Naive thymus-derived CD4-positive, alpha-beta T cell (primary cell): Measurements from ENCODE around the gene PSMD1. TPM values are rescaled to one million over a fixed set of nuclear protein-coding genes. Genes with fewer than 3 reads are reported as not detected.

Experiments used
- ATAC-seq: fragments of 150-1000 bp; cut with Tn5 transposase; 2 replicates; pipeline ENCODE4 v1.10.0; 2021; ENCODE audit warnings: mild to moderate bottlenecking, moderate library complexity
- CTCF ChIA-PET: fragments of 350-600 bp; sonication (Branson Sonifier 250); formaldehyde crosslinking; loops from one replicate; lab custom pipeline; 2021; ENCODE audit warnings: antibody characterized with exemption; lab: Charles Lee
- POLR2A ChIA-PET: fragments of 350-600 bp; sonication (Branson Sonifier 250); formaldehyde crosslinking; loops from one replicate; lab custom pipeline; 2021; ENCODE audit warnings: antibody characterized with exemption, inconsistent platforms; lab: Charles Lee
- DNase-seq, 9 donors: peaks; one replicate each; pipeline versions ENCODE4 v3.0.0 to v3.0.0-alpha.2; 2020 to 2022; ENCODE audit warnings: mixed read lengths in 1 of 9
- H3K27ac ChIP-seq: one replicate; pipeline ENCODE4 v1.7.0; 2013; ENCODE audit warnings: mild to moderate bottlenecking, low read depth, low read length, moderate library complexity
- H3K27me3 ChIP-seq, 2 donors: one replicate each; pipeline ENCODE4 v1.7.0; 2013; ENCODE audit warnings: low read length in 2 of 2, mild to moderate bottlenecking in 2 of 2, moderate library complexity in 2 of 2; ENCODE audit not compliant: control insufficient read depth in 2 of 2, insufficient read depth in 2 of 2
- H3K36me3 ChIP-seq, 3 experiments: 1 replicate in 2 of 3; 2 replicates in 1 of 3; pipeline ENCODE4 v1.7.0; 2013; ENCODE audit warnings: low read length in 3 of 3, mild to moderate bottlenecking in 3 of 3, moderate library complexity in 1 of 3; ENCODE audit not compliant: insufficient read depth in 3 of 3, control insufficient read depth in 2 of 3
- H3K4me1 ChIP-seq, 2 donors: one replicate each; pipeline ENCODE4 v1.7.0; 2013; ENCODE audit warnings: low read length in 2 of 2, mild to moderate bottlenecking in 2 of 2, moderate library complexity in 1 of 2; ENCODE audit not compliant: control insufficient read depth in 2 of 2, insufficient read depth in 2 of 2
- H3K4me3 ChIP-seq: 2 replicates; pipeline ENCODE4 v1.7.0; 2013; ENCODE audit warnings: mild to moderate bottlenecking, low read length
- H3K9me3 ChIP-seq, 3 experiments: 1 replicate in 2 of 3; 2 replicates in 1 of 3; pipeline ENCODE4 v1.7.0; 2013; ENCODE audit warnings: low read length in 3 of 3; ENCODE audit not compliant: control insufficient read depth in 2 of 3
- H3K27ac Mint-ChIP-seq, 9 donors: one replicate each; pipeline ENCODE4 v1.8.0; 2020 to 2022; ENCODE audit warnings: mixed read lengths in 9 of 9, mild to moderate bottlenecking in 8 of 9, moderate library complexity in 5 of 9, inconsistent platforms in 2 of 9
- H3K27me3 Mint-ChIP-seq, 5 donors: one replicate each; pipeline ENCODE4 v1.8.0; 2021 to 2022; ENCODE audit warnings: mixed read lengths in 5 of 5, mild to moderate bottlenecking in 1 of 5
- H3K36me3 Mint-ChIP-seq, 5 donors: one replicate each; pipeline ENCODE4 v1.8.0; 2020 to 2022; ENCODE audit warnings: mixed read lengths in 5 of 5, mild to moderate bottlenecking in 3 of 5, inconsistent platforms in 1 of 5
- H3K4me1 Mint-ChIP-seq, 7 donors: one replicate each; pipeline ENCODE4 v1.8.0; 2020 to 2022; ENCODE audit warnings: mixed read lengths in 7 of 7, mild to moderate bottlenecking in 3 of 7, inconsistent platforms in 1 of 7
- H3K4me3 Mint-ChIP-seq, 10 donors: one replicate each; pipeline ENCODE4 v1.8.0; 2020 to 2022; ENCODE audit warnings: mild to moderate bottlenecking in 10 of 10, mixed read lengths in 10 of 10, moderate library complexity in 6 of 10, inconsistent platforms in 2 of 10
- H3K9me3 Mint-ChIP-seq, 11 donors: one replicate each; pipeline ENCODE4 v1.8.0; 2020 to 2022; ENCODE audit warnings: mixed read lengths in 11 of 11, mild to moderate bottlenecking in 4 of 11, inconsistent platforms in 1 of 11, moderate library complexity in 1 of 11
- intact Hi-C, 2 donors: fragments of 100-400 bp; cut with micrococcal nuclease; formaldehyde crosslinking; loops; one replicate each; pipeline ENCODE4 v1.15.1; 2023
- polyA plus RNA-seq, 2 donors: library from polyadenylated mRNA; unstranded; fragments of 300-500 nt; fragmentation: Illumina TruSeq; gene quantifications; one replicate each; pipeline ENCODE4 v1.2.3, GENCODE V29; 2021
- total RNA-seq, 6 experiments: library from RNA in 5 of 6; stranded (reverse) in 5 of 6; gene quantifications; 1 replicate in 5 of 6; 2 replicates in 1 of 6; pipeline ENCODE4 v1.2.3 and lab custom pipeline; 2021 to 2026

Gene PSMD1
- total and polyA plus RNA-seq, 7 experiments from 2014 or later, result 30.3 to 121 (median 46.2) TPM

GRCh38 chr2:231144896-231145295, 88.2 kb downstream of the PSMD1 start:
- Histone ChIP-seq H3K9me3 (no peaks in the 10 kb centered on the region), H3K4me3 (no peak overlapping the region), H3K27me3 (no peaks in the 10 kb centered on the region), H3K4me1 (no peaks in the 10 kb centered on the region), H3K27ac (no peak overlapping the region), H3K36me3 (peaks cover 0 to 21% (median 13%) of the 10 kb centered on the region in 3 experiments)
- POLR2A ChIA-PET, result no interaction called here
- Mint-ChIP-seq H3K9me3 (no peaks in the 10 kb centered on the region), H3K27me3 (no peaks in the 10 kb centered on the region), H3K27ac (no peak overlapping the region), H3K4me1 (no peaks in the 10 kb centered on the region), H3K4me3 (no peak overlapping the region), H3K36me3 (peaks cover 9 to 41% (median 22%) of the 10 kb centered on the region in 5 donors)
- no peak for ATAC-seq
- intact Hi-C loops, result no loop called here
- DNase-seq, result no peak
- CTCF ChIA-PET, result no interaction called here

DNA sequence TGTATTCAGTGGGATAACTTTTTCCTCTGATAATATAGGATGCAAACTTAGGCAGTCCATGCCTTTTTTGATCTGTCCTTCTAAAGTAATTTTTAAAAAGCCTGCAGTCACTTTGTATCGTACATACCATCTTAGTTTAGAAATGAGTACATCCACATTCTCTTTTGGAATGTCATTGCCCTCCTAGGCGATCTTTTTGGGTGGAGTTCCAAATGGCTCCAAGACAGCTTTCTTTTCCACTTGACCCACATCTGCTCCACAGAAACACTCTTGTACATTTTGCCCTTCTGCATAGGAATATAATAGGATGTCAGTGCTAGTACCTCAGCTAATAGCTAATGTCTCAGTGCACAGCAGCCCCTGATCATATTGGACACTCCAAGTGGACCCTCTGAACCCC, 90.0 kb downstream of the PSMD1 start:
- Histone ChIP-seq H3K4me3 (no peak overlapping the region), H3K27ac (no peak overlapping the region), H3K4me1 (no peaks in the 10 kb centered on the region), H3K27me3 (no peaks in the 10 kb centered on the region), H3K9me3 (no peaks in the 10 kb centered on the region), H3K36me3 (peaks cover 0 to 21% (median 13%) of the 10 kb centered on the region in 3 experiments)
- Mint-ChIP-seq H3K4me1 (no peaks in the 10 kb centered on the region), H3K27ac (no peak overlapping the region), H3K4me3 (no peak overlapping the region), H3K36me3 (peaks cover 9 to 41% (median 31%) of the 10 kb centered on the region in 5 donors), H3K27me3 (no peaks in the 10 kb centered on the region), H3K9me3 (no peaks in the 10 kb centered on the region)
- POLR2A ChIA-PET, result no interaction called here
- intact Hi-C loops, result no loop called here
- CTCF ChIA-PET, result no interaction called here
- no peak for ATAC-seq
- no peak for DNase-seq

DNA sequence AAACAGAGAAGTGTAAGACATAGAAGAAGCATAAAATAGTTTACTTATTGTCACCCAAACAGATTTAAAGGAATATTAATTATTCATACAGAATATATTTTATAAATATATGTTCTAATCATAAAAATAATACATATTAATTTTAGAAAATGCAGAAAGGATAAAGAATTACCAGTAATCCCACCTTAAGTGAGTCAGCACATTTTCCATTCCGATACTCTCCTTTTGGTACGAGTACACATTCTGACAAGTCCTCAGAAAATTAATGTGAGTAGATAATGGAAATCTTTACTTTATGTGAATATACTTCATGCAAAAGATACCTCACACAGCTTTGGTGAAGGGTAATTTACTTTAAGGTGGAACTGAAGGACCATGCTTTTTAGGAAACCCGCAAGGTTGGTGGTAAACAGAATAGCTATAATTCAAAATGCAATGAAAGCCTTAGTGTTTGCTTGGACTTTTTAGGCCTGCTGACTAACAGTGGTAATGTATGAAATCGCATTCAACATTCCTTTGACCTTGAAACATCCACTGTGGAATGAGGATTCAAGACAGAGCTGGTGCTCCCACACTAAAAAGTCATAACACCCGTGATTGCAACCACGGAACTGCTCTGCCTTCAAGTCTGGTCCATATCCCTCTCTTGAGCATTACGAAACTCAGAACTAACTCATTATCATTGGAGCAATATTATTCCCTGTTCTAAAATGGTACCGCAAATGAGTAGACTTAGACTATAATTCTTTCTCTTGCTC, 96.3 kb downstream of the PSMD1 start:
- Histone ChIP-seq H3K36me3 (peaks cover 0 to 20% (median 10%) of the 10 kb centered on the region in 3 experiments), H3K27ac (no peak overlapping the region), H3K9me3 (no peaks in the 10 kb centered on the region), H3K4me3 (no peak overlapping the region), H3K27me3 (no peaks in the 10 kb centered on the region), H3K4me1 (no peaks in the 10 kb centered on the region)
- CTCF ChIA-PET, result no interaction called here
- ATAC-seq, result no peak
- Mint-ChIP-seq H3K4me1 (no peaks in the 10 kb centered on the region), H3K4me3 (no peak overlapping the region), H3K27me3 (no peaks in the 10 kb centered on the region), H3K36me3 (peaks cover 4 to 34% (median 24%) of the 10 kb centered on the region in 5 donors), H3K27ac (no peak overlapping the region), H3K9me3 (no peaks in the 10 kb centered on the region)
- no peak for DNase-seq
- POLR2A ChIA-PET, result no interaction called here
- intact Hi-C loops, result no loop called here

DNA sequence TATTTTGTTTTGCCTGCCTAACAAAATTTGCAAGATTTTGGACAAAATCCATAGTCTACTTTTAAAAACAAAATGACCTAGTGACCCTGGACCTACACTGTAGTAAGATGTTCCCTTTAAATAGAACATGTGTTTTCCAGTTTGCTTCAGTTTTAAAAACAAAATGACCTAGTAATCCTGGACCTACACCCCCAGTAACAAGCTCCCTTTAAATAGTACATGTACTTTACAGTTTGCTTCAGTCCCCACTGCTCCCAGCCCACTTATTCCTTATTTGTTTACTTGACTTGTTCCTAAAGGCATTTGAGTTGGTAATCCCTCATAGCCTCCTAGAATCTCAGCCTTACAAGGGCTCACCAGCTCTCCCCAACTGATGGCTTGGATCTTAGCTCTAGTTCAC, 102.6 kb downstream of the PSMD1 start:
- CTCF ChIA-PET, result no interaction called here
- H3K9me3 Mint-ChIP-seq, result no peaks in the 10 kb centered on the region
- intact Hi-C loops, result no loop called here
- Histone ChIP-seq H3K9me3 (no peaks in the 10 kb centered on the region), H3K27ac (no peak overlapping the region), H3K4me3 (no peak overlapping the region), H3K27me3 (no peaks in the 10 kb centered on the region), H3K36me3 (peaks cover 0 to 14% (median 6%) of the 10 kb centered on the region in 3 experiments), H3K4me1 (peaks cover 0 to 6% of the 10 kb centered on the region in 2 donors)
- peaks cover 0 to 17% (median 4%) of the 10 kb centered on the region in 7 donors for H3K4me1 Mint-ChIP-seq
- no peaks in the 10 kb centered on the region for H3K27me3 Mint-ChIP-seq
- H3K27ac Mint-ChIP-seq, result peak overlapping the region in 1 of 9 donors; percentile 16
- DNase-seq (no peak), ATAC-seq (no peak)
- H3K4me3 Mint-ChIP-seq, result no peak overlapping the region
- POLR2A ChIA-PET, result interaction anchor here (0.7 kb wide), 1 partner anchor 52 kb away, joined by 3 read pairs; no protein-coding TSS in a partner anchor
- H3K36me3 Mint-ChIP-seq, result peaks cover 0 to 17% (median 2%) of the 10 kb centered on the region in 5 donors

DNA sequence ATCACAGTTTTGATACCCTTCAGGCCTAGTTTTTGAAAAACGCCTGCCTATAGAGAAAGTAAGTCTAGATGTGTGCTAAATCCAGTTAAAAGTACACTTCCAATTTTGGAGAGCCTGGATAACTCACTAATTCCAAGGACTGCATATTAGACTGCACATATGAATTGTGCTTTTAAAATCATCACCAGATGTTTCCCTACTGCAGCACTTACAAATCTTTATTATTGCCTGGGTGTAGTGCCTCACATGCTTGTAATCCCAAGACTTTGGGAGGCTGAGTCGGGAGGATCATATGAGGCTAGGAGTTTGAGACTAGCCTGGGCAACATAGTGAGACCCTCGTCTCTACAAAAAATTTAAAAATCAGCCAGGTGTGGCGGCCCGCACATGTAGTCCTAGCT, 104.0 kb downstream of the PSMD1 start:
- intact Hi-C loops, result no loop called here
- POLR2A ChIA-PET, result no interaction called here
- no peak overlapping the region for H3K4me3 ChIP-seq
- H3K4me3 Mint-ChIP-seq, result no peak overlapping the region
- H3K4me1 ChIP-seq, result peaks cover 0 to 6% of the 10 kb centered on the region in 2 donors
- H3K36me3 Mint-ChIP-seq, result peaks cover 0 to 25% (median 2%) of the 10 kb centered on the region in 5 donors
- ATAC-seq (no peak), DNase-seq (no peak)
- H3K4me1 Mint-ChIP-seq, result peaks cover 0 to 17% (median 4%) of the 10 kb centered on the region in 7 donors
- no peak overlapping the region for H3K27ac ChIP-seq
- peak overlapping the region in 1 of 9 donors; percentile 34 for H3K27ac Mint-ChIP-seq
- CTCF ChIA-PET, result no interaction called here
- H3K27me3 Mint-ChIP-seq, result no peaks in the 10 kb centered on the region
- no peaks in the 10 kb centered on the region for H3K9me3 Mint-ChIP-seq
- no peaks in the 10 kb centered on the region for H3K27me3 ChIP-seq
- no peaks in the 10 kb centered on the region for H3K9me3 ChIP-seq
- peaks cover 0 to 18% (median 1%) of the 10 kb centered on the region in 3 experiments for H3K36me3 ChIP-seq

DNA sequence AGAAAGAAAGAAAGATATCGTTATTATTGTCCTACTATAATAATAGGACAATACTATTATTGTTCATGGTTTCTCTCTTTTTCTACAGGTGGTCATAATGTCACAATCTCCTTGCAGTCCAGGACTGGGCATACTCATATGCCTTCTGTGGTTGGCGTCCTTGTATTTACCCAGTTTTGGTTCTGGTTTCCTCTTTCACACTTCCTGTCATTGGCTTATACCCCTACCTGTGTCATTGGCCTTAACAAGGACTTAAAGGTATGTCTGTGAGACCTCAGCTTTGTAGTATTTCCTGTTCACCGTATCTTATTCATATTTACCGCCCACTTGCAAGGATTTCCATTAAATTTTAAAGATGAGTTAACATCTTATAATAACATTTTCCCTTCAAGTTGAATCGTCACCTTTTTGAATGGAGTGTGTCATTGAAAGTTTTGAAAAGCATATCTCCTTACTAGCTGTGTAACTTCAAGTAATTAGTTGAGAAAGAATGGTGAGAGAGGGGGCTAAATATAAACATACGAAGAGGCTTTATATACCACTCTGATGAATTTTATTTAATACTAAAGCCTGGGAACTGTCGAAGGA, 104.7 kb downstream of the PSMD1 start:
- Histone ChIP-seq H3K9me3 (no peaks in the 10 kb centered on the region), H3K27me3 (no peaks in the 10 kb centered on the region), H3K27ac (no peak overlapping the region), H3K4me3 (no peak overlapping the region), H3K4me1 (peaks cover 0 to 6% of the 10 kb centered on the region in 2 donors), H3K36me3 (peaks cover 2 to 25% (median 8%) of the 10 kb centered on the region in 3 experiments)
- peak overlapping the region in 2 of 9 donors; percentile 2 to 48 for H3K27ac Mint-ChIP-seq
- ATAC-seq (no peak), DNase-seq (no peak)
- POLR2A ChIA-PET, result no interaction called here
- intact Hi-C loops, result no loop called here
- no peak overlapping the region for H3K4me3 Mint-ChIP-seq
- H3K4me1 Mint-ChIP-seq, result peaks cover 0 to 17% (median 4%) of the 10 kb centered on the region in 7 donors
- H3K27me3 Mint-ChIP-seq, result no peaks in the 10 kb centered on the region
- H3K9me3 Mint-ChIP-seq, result no peaks in the 10 kb centered on the region
- H3K36me3 Mint-ChIP-seq, result peaks cover 0 to 27% (median 2%) of the 10 kb centered on the region in 5 donors
- CTCF ChIA-PET, result no interaction called here
